Coronary artery (tissue), 2 donors: ENCODE data around the gene NTMT1.
A peak's percentile ranks its signal among the peaks of the same experiment; 100 is the strongest.
"Not testable (repeated sequence)": the region's sequence is repeated elsewhere in the genome, so short reads cannot be mapped to it uniquely, and the experiment has no call there.

Source experiments
- DNase-seq: peaks from one replicate; pipeline ENCODE4 v3.0.0-alpha.2; 2017; ENCODE audit warnings: low spot score
- H3K27ac ChIP-seq, 2 donors: fragments of 200-600 bp; sonication (generic); one replicate each; pipeline ENCODE4 v1.5.1; 2016 to 2019
- H3K4me3 ChIP-seq: fragments of 200-600 bp; sonication (generic); 2 replicates; pipeline ENCODE4 v1.5.1; 2016; ENCODE audit warnings: mild to moderate bottlenecking, moderate library complexity
- TF ChIP-seq, protein P1 (sequence below): fragments of 200-600 bp; sonication (generic); IDR thresholded peaks from one replicate; pipeline ENCODE4 v1.5.1; 2019; ENCODE audit warnings: antibody characterized with exemption

NTMT1 gene

DNA sequence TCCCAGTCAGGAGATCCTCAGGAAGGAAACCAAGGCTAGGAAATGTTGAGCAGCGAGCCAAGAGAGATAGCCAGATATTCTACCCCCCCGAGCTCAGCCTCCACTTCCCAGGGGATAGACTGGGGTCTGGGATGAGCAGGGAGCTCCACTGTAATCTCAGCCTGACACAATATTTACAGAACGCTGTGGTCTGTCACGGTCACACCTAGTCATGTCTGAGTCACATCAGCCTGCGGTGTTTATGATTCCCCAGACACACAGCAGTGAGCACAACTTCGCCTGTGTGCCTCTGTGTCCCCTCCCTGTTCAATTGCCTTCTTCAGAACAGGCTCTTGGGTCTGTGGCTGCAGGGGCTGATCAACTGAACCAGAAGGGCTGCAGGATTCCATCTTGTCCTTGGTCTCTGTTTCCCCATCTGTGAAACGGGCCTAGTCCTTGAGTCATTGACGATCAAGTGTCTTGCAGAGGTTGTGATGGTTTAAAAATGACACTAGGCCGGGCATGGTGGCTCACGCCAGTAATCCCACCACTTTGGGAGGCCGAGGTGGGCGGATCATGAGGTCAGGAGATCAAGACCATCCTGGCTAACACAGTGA lies 30.9 kb downstream of the NTMT1 start:
- H3K4me3 ChIP-seq: no peak overlapping the region
- TF ChIP-seq, protein P1, sequence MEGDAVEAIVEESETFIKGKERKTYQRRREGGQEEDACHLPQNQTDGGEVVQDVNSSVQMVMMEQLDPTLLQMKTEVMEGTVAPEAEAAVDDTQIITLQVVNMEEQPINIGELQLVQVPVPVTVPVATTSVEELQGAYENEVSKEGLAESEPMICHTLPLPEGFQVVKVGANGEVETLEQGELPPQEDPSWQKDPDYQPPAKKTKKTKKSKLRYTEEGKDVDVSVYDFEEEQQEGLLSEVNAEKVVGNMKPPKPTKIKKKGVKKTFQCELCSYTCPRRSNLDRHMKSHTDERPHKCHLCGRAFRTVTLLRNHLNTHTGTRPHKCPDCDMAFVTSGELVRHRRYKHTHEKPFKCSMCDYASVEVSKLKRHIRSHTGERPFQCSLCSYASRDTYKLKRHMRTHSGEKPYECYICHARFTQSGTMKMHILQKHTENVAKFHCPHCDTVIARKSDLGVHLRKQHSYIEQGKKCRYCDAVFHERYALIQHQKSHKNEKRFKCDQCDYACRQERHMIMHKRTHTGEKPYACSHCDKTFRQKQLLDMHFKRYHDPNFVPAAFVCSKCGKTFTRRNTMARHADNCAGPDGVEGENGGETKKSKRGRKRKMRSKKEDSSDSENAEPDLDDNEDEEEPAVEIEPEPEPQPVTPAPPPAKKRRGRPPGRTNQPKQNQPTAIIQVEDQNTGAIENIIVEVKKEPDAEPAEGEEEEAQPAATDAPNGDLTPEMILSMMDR: no peak
- no peak for DNase-seq
- no peak overlapping the region for H3K27ac ChIP-seq

DNA sequence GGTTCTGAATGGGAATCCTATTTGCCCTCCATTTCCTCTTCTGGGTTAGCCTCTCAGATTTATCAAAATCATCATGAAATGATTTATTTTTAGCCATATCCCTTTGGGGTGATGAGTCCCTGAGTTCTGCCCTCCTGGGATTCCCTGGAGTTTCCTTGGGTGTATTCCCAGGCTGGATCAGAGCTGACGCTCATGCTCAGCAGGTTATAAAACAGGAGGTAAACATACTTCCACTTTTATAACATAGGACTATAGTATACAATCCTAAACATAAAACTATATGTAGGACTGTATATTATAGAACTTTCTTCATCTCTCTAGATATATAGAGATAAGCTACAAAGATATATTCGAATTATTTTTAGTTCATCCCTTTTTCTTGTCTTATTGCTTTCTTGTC lies 35.1 kb downstream of the NTMT1 start:
- Histone ChIP-seq H3K27ac (no peak overlapping the region), H3K4me3 (no peak overlapping the region)
- TF ChIP-seq, protein P1: no peak
- DNase-seq: no peak

DNA sequence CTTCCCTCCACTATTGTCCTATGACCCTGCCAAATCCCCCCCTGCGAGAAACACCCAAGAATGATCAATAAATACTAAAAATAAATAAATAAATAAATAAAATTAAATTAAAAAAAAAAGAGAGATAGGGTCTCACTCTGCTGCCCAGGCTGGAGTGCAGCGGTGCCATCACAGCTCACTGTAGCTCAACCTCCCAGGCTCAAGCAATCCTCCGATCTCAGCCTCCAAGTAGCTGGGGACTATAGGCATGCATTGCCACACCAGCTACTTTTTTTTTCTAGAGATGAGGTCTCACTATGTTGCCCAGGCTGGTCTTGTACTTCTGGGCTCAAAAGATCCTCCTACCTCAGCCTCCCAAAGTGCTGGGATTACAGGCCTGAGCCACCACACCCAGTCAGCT lies 36.3 kb downstream of the NTMT1 start:
- H3K4me3 ChIP-seq, H3K27ac ChIP-seq, DNase-seq: not testable (repeated sequence)

DNA sequence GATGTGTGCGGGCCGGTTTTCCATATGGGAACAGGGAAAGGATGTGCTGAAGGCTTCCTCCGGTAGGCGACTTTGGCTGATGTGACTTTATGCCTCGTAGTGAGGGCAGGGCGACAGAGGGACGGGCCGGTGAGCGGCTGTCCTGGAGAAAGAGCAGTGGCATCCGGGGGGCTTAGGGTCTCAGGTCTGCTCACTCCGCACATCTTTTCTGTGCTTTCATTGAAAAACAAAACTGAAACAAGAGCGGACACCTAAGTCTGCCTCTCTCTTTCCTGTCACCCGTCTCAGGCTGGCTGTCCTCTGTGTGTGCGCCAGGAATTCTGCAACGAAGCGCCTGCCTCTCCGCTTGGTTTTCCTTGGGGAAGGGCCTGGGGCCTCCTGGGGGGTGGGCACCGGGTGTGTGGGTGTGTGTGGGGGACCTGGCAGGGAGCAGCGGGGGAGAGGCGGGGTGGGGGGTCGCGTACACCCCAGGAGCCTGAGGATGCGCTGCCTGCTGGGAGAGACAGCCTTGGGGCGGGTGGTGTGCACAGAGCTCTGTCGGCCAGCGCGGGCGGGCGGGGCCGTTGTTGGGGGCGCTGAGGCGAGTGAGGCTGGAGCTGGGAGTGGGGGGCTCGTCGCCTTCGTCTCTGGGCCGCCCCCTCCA lies 38.9 kb downstream of the NTMT1 start:
- TF ChIP-seq, protein P1: no peak
- Histone ChIP-seq H3K4me3 (peak overlapping the region; percentile 81), H3K27ac (peak overlapping the region; percentile 1 to 78)
- no peak for DNase-seq

DNA sequence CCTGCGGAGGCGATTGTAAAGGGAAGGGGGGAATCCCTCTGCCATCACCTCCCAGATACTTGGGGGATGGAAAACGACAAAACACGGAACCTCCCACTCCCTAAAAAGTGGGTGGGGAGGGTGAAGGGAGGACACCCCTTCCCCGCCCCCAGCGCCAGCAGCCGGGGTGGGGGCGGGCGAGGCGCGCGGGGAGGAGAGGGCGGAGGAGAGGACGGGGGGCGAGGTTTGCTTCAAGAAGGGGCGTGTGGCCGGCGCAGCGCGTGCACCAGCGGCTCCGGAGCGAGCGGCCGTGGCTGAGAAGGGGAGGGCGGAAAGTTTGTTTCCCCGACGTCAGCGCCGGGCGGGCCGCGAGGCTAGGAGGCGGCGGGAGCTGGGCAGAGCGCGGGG lies 39.4 kb downstream of the NTMT1 start, which contains the start of gene PRRX2:
Gene PRRX2, plus strand, starts transcription at position 259 of the 387 bp plus-strand sequence. CDS start 221 bp downstream, outside the sequence.
- TF ChIP-seq, protein P1: no peak
- peak within 1 kb of the TSS; percentile 81 for H3K4me3 ChIP-seq
- H3K27ac ChIP-seq: peak within 1 kb of the TSS; percentile 35 to 78
- DNase-seq: no peak

DNA sequence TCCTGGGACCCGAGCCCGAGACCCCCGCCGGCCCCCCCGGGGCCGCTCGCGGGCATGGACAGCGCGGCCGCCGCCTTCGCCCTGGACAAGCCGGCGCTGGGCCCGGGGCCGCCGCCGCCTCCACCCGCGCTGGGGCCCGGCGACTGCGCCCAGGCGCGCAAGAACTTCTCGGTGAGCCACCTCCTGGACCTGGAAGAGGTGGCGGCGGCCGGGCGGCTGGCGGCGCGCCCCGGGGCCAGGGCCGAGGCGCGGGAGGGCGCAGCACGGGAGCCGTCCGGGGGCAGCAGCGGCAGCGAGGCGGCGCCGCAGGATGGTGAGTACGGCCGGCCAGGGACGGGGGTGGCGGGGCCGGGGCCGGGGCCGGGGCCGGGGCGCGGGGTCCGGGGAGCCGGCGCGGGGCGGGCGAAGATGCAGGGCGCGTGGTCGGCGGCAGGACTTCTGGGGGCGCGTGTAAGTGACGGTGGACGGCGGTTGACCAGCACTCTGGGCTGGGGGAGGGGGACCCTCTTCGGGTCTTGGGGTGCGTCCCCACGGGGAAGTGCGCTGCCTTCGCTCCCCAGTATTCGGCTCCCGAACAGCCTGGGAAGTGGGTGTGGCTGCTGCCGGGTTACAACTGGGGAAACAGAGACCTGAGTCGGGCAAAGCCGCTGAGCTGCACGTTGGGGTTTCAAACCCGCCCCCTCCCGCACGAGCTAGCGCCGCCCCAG lies 40.0 kb downstream of the NTMT1 start:
- Histone ChIP-seq H3K27ac (peak overlapping the region; percentile 35 to 78), H3K4me3 (peak overlapping the region; percentile 81)
- DNase-seq: no peak
- TF ChIP-seq, protein P1: no peak

DNA sequence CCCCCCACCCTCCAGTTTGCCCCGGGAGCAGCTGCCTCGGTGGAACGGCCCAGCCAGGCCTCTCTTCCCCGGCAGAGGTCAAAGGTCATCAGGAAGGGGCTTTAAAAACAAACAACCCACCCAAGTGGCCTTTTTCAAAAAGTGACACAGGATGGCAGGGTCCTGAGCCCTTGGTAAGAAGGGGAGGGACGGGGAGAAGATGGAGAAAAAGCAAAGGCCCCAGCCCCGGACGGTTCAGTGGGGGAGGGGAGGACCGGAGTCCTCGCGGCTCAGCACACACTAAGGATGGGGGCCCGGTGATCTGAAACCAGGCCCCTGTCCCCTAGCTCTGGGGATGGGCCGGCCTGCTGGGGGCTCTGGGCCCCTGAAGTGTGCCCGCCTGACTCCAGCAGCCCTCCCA lies 40.6 kb downstream of the NTMT1 start:
- DNase-seq: no peak
- H3K4me3 ChIP-seq: peak overlapping the region; percentile 81
- TF ChIP-seq, protein P1: no peak
- H3K27ac ChIP-seq: peak overlapping the region; percentile 35 to 78
